B cell (primary cell): ENCODE measurements around the gene CXADR. TPM values are rescaled to one million over a fixed set of nuclear protein-coding genes. Genes with fewer than 3 reads are reported as not detected.
"Not testable (repeated sequence)": the region's sequence is repeated elsewhere in the genome, so short reads cannot be mapped to it uniquely, and the experiment has no call there.

Experiments used
- ATAC-seq: fragments of 200-7000 bp; cut with Tn5 transposase; one replicate; pipeline ENCODE4 v1.10.0; 2021; ENCODE audit warnings: low read depth, mild to moderate bottlenecking, moderate number of reproducible peaks, moderate library complexity
- CTCF ChIA-PET: fragments of 350-600 bp; sonication (Branson Sonifier 250); formaldehyde crosslinking; loops from one replicate; lab custom pipeline; 2021; ENCODE audit warnings: antibody characterized with exemption, inconsistent platforms; lab: Charles Lee
- POLR2A ChIA-PET: fragments of 350-600 bp; sonication (Branson Sonifier 250); formaldehyde crosslinking; loops from one replicate; lab custom pipeline; 2021; ENCODE audit warnings: antibody characterized with exemption; lab: Charles Lee
- DNase-seq: peaks from one replicate; pipeline ENCODE4 v3.0.0; 2013
- H2AFZ ChIP-seq: 2 replicates; pipeline ENCODE4 v1.6.1; 2012; ENCODE audit warnings: mild to moderate bottlenecking, low read depth, low read length; ENCODE audit not compliant: insufficient read depth, poor library complexity, severe bottlenecking
- H3K27ac ChIP-seq, 2 donors: 1 replicate in 1 of 2; 2 replicates in 1 of 2; pipeline ENCODE4 v1.5.1; 2012 to 2013; ENCODE audit warnings: low read length in 2 of 2, mild to moderate bottlenecking in 2 of 2, moderate library complexity in 1 of 2
- H3K27me3 ChIP-seq, 4 experiments: fragments of 200-600 bp in 1 of 4; sonication (generic) in 1 of 4; replicated peaks in 1 of 4; 1 replicate in 2 of 4; 2 replicates in 2 of 4; pipeline versions ENCODE4 v1.6.1 to v1.7.0; 2013 to 2016; ENCODE audit warnings: low read length in 3 of 4, mild to moderate bottlenecking in 2 of 4, mixed read lengths in 1 of 4, moderate library complexity in 1 of 4; ENCODE audit not compliant: insufficient read depth in 4 of 4, control insufficient read depth in 3 of 4; ENCODE audit errors: control extremely low read depth in 1 of 4
- H3K36me3 ChIP-seq, 2 experiments: replicated peaks in 1 of 2; 1 replicate in 1 of 2; 2 replicates in 1 of 2; pipeline versions ENCODE4 v1.6.1 to v1.7.1; 2013; ENCODE audit warnings: low read length in 1 of 2; ENCODE audit not compliant: insufficient read depth in 2 of 2, control insufficient read depth in 1 of 2; ENCODE audit errors: control extremely low read depth in 1 of 2, extremely low read depth in 1 of 2
- H3K4me1 ChIP-seq, 2 donors: fragments of 200-600 bp in 1 of 2; sonication (generic) in 1 of 2; 1 replicate in 1 of 2; 2 replicates in 1 of 2; pipeline versions ENCODE4 v1.5.1 to v1.6.1; 2013 to 2017; ENCODE audit warnings: low read length in 2 of 2; ENCODE audit not compliant: control insufficient read depth in 2 of 2, insufficient read depth in 2 of 2
- H3K4me2 ChIP-seq: replicated peaks from 2 replicates; pipeline ENCODE3; 2012; ENCODE audit warnings: mild to moderate bottlenecking, low read depth, low read length; ENCODE audit not compliant: poor library complexity, severe bottlenecking
- H3K4me3 ChIP-seq, 5 experiments: fragments of 200-600 bp in 1 of 5; sonication (generic) in 1 of 5; 1 replicate in 3 of 5; 2 replicates in 2 of 5; pipeline versions ENCODE4 v1.5.1 to v1.7.0; 2011 to 2016; ENCODE audit warnings: low read length in 4 of 5, mild to moderate bottlenecking in 4 of 5, low read depth in 2 of 5, control low read depth in 1 of 5, moderate library complexity in 1 of 5; ENCODE audit not compliant: insufficient read depth in 1 of 5; ENCODE audit errors: control extremely low read depth in 1 of 5, extremely low read depth in 1 of 5
- H3K79me2 ChIP-seq: fragments of 200-600 bp; sonication (generic); one replicate; pipeline ENCODE4 v1.6.0; 2016; ENCODE audit warnings: low read length; ENCODE audit not compliant: control insufficient read depth, insufficient read depth
- H3K9ac ChIP-seq: fragments of 200-600 bp; sonication (generic); 2 replicates; pipeline ENCODE4 v1.6.1; 2017; ENCODE audit warnings: mild to moderate bottlenecking, low read length, moderate library complexity
- H3K9me3 ChIP-seq, 3 donors: one replicate each; pipeline versions ENCODE4 v1.6.1 to v1.7.1; 2013; ENCODE audit warnings: low read length in 2 of 3; ENCODE audit not compliant: control insufficient read depth in 2 of 3, insufficient read depth in 1 of 3; ENCODE audit errors: control extremely low read depth in 1 of 3
- H4K20me1 ChIP-seq: 2 replicates; pipeline ENCODE4 v1.6.0; 2012; ENCODE audit warnings: mild to moderate bottlenecking, low read length; ENCODE audit not compliant: insufficient read depth, control insufficient read depth, poor library complexity, severe bottlenecking
- H3K27ac Mint-ChIP-seq: one replicate; pipeline ENCODE4 v1.8.0; 2021; ENCODE audit warnings: mixed read lengths
- H3K27me3 Mint-ChIP-seq: one replicate; pipeline ENCODE4 v1.8.0; 2021; ENCODE audit warnings: mixed read lengths
- H3K4me1 Mint-ChIP-seq: one replicate; pipeline ENCODE4 v1.8.0; 2021; ENCODE audit warnings: mixed read lengths
- H3K4me3 Mint-ChIP-seq: one replicate; pipeline ENCODE4 v1.8.0; 2021; ENCODE audit warnings: mixed read lengths
- H3K9me3 Mint-ChIP-seq: one replicate; pipeline ENCODE4 v1.8.0; 2022; ENCODE audit warnings: mixed read lengths; ENCODE audit not compliant: insufficient read depth
- EZH2 ChIP-seq: IDR thresholded peaks from 2 replicates; pipeline ENCODE4 v1.6.1; 2012; ENCODE audit warnings: borderline replicate concordance, low read depth, mild to moderate bottlenecking, moderate library complexity, low read length; ENCODE audit not compliant: insufficient read depth, poor library complexity, severe bottlenecking
- WGBS: methylation state at CpG from one replicate; pipeline ENCODE4 v1.1.5; 2013; ENCODE audit warnings: missing lambda C conversion rate; ENCODE audit not compliant: insufficient coverage; 5-methylcytosine and 5-hydroxymethylcytosine counted together
- intact Hi-C: fragments of 100-400 bp; cut with micrococcal nuclease; formaldehyde crosslinking; loops from one replicate; pipeline ENCODE4 v1.10.0; 2022
- polyA plus RNA-seq: library from polyadenylated mRNA; depleted of rRNA; stranded (reverse); fragments of >200 nt; gene quantifications from 2 replicates; pipeline ENCODE4 v1.2.3, GENCODE V29; 2012
- total RNA-seq, 2 donors: library from RNA; stranded (reverse); fragments of 120-200 nt in 1 of 2; gene quantifications; 1 replicate in 1 of 2; 2 replicates in 1 of 2; pipeline versions ENCODE4 v1.2.3 to v1.2.4, GENCODE V29; 2013 to 2022
- TF ChIP-seq, protein P1 (sequence below): fragments of 200-600 bp; IDR thresholded peaks from one replicate; pipeline ENCODE4 v1.8.0; 2022; ENCODE audit warnings: antibody characterized with exemption, mild to moderate bottlenecking

CXADR gene
- total and polyA plus RNA-seq, 2 donors (not counting 1 experiment from before 2014, with no cell fraction given) = not detected

DNA sequence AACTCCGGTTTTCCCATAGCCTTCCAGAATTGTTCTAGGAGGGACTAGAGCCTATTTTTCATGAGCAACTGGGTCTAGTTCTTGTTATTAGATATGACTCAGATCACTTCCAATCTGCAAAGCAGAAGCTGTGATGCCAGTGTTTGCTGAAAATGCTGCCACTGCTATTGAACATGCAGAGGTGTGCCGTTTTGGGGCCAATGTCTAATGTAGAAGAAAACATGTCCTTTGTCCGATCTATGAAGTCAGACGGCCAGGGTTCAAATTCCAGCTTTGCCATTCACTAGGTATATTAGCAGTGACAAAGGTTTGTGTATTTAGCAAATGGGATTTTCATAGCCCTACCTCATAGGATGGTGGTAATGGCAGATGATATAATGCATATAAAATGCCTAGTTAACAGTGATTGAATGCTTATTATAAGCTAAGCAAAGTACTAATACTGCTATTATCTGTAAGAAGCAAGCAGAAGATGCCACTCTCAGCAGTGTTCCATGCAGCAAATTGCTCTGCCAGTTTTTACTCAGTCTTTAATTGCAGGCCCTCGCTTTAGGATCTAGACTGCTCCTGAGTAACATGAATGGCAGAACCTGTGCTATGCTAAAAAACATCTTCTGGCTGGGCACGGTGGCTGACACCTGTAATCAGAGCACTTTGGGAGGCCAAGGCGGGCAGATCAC is 40.1 kb upstream of the CXADR start:
- CTCF ChIA-PET = interaction anchor here (0.7 kb wide), 1 partner anchor 1052 kb away, joined by 3 read pairs; no protein-coding TSS in a partner anchor
- Histone ChIP-seq H4K20me1 (no peaks in the 10 kb centered on the region), H2AFZ (no peak overlapping the region), H3K9ac (no peak overlapping the region), H3K9me3 (no peaks in the 10 kb centered on the region), H3K36me3 (no peaks in the 10 kb centered on the region), H3K27me3 (no peaks in the 10 kb centered on the region), H3K4me1 (no peaks in the 10 kb centered on the region), H3K4me2 (no peak overlapping the region), H3K27ac (no peak overlapping the region), H3K4me3 (no peak overlapping the region), H3K79me2 (no peaks in the 10 kb centered on the region)
- Mint-ChIP-seq H3K4me1 (no peaks in the 10 kb centered on the region), H3K9me3 (peaks cover 2% of the 10 kb centered on the region), H3K27me3 (no peaks in the 10 kb centered on the region), H3K27ac (no peak overlapping the region), H3K4me3 (no peak overlapping the region)
- TF ChIP-seq, protein P1, sequence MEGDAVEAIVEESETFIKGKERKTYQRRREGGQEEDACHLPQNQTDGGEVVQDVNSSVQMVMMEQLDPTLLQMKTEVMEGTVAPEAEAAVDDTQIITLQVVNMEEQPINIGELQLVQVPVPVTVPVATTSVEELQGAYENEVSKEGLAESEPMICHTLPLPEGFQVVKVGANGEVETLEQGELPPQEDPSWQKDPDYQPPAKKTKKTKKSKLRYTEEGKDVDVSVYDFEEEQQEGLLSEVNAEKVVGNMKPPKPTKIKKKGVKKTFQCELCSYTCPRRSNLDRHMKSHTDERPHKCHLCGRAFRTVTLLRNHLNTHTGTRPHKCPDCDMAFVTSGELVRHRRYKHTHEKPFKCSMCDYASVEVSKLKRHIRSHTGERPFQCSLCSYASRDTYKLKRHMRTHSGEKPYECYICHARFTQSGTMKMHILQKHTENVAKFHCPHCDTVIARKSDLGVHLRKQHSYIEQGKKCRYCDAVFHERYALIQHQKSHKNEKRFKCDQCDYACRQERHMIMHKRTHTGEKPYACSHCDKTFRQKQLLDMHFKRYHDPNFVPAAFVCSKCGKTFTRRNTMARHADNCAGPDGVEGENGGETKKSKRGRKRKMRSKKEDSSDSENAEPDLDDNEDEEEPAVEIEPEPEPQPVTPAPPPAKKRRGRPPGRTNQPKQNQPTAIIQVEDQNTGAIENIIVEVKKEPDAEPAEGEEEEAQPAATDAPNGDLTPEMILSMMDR = no peak
- no peak for TF ChIP-seq EZH2
- 93% methylated on average over 5 of the region's 7 CpGs for WGBS
- no peak for DNase-seq
- POLR2A ChIA-PET = no interaction called here
- intact Hi-C loops = no loop called here
- ATAC-seq = no peak

DNA sequence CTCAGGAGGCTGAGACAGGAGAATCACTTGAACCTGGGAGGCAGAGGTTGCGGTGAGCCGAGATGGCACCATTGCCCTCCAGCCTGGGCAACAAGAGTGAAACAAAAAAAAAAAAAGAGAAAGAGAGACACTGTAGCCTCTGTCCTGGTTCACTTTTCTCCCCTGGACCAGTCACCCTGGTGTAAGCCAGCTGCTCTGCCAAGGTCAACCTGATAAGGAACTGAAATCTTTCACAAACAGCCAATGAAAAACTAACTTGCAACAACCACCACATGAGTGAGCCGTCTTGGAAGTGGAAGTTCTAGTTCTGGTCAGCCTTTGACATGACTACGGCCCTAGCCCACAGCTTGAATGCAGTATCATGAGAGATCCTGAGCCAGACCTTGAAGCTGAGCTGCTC is 36.8 kb upstream of the CXADR start:
- Mint-ChIP-seq H3K9me3 (no peaks in the 10 kb centered on the region), H3K4me1 (no peaks in the 10 kb centered on the region), H3K27ac (no peak overlapping the region), H3K27me3 (no peaks in the 10 kb centered on the region), H3K4me3 (no peak overlapping the region)
- ChIA-PET CTCF (no interaction called here), POLR2A (no interaction called here)
- 80% methylated on average over 1 of the region's 4 CpGs for WGBS
- Histone ChIP-seq H2AFZ (no peak overlapping the region), H3K9me3 (no peaks in the 10 kb centered on the region), H3K9ac (no peak overlapping the region), H3K27ac (no peak overlapping the region), H3K79me2 (no peaks in the 10 kb centered on the region), H4K20me1 (no peaks in the 10 kb centered on the region), H3K27me3 (no peaks in the 10 kb centered on the region), H3K4me1 (no peaks in the 10 kb centered on the region), H3K36me3 (no peaks in the 10 kb centered on the region), H3K4me2 (no peak overlapping the region), H3K4me3 (no peak overlapping the region)
- ATAC-seq (no peak), DNase-seq (no peak)
- intact Hi-C loops = no loop called here
- TF ChIP-seq, protein P1 = no peak
- no peak for TF ChIP-seq EZH2

DNA sequence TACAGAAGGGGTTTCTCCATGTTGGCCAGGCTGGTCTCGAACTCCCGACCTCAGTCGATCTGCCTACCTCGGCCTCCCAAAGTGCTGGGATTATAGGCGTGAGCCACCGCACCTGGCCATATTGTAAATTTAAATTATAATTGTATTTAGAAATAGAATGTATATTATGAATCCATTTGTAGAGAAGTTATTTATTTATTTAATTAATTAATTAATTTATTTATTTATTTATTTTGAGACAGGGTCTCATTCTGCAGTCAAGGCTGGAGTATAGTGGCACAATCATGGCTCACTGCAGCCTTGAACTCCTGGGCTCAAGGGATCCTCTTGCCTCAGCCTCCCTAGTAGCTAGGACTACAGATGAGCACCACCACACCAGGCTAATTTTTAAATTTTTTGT is 34.7 kb upstream of the CXADR start:
- H3K27me3 ChIP-seq, H2AFZ ChIP-seq, H3K4me2 ChIP-seq, intact Hi-C loops, DNase-seq, H3K4me3 ChIP-seq, H3K79me2 ChIP-seq, POLR2A ChIA-PET, H3K27ac Mint-ChIP-seq, H3K36me3 ChIP-seq, H3K9ac ChIP-seq, H3K27ac ChIP-seq, H4K20me1 ChIP-seq, ATAC-seq, H3K27me3 Mint-ChIP-seq, H3K9me3 Mint-ChIP-seq, H3K4me3 Mint-ChIP-seq, H3K4me1 Mint-ChIP-seq, CTCF ChIA-PET, H3K4me1 ChIP-seq, H3K9me3 ChIP-seq: not testable (repeated sequence)
- no CpG with 5 or more reads among the region's 6 CpGs for WGBS
